Lower leg skin (tissue), 4 donors: ENCODE measurements around the gene FILIP1L. TPM values are rescaled to one million over a fixed set of nuclear protein-coding genes. Genes with fewer than 3 reads are reported as not detected.

Experiments used
- DNase-seq, 2 donors: peaks; one replicate each; pipeline ENCODE4 v3.0.0-alpha.2; 2019; ENCODE audit warnings: low spot score in 2 of 2
- H3K4me3 ChIP-seq: fragments of 200-600 bp; sonication (generic); 2 replicates; pipeline ENCODE4 v1.5.1; 2017; ENCODE audit warnings: mild to moderate bottlenecking, low read depth; ENCODE audit not compliant: poor library complexity, severe bottlenecking
- POLR2A ChIP-seq, 2 donors: fragments of 450-650 bp; IDR thresholded peaks; one replicate each; pipeline ENCODE4 v1.6.1; 2016 to 2017; ENCODE audit warnings: antibody characterized with exemption in 2 of 2, mild to moderate bottlenecking in 1 of 2, moderate library complexity in 1 of 2
- WGBS, 2 donors: methylation state at CpG; one replicate each; pipeline ENCODE4 v1.1.5; 2018; 5-methylcytosine and 5-hydroxymethylcytosine counted together
- intact Hi-C: fragments of 100-400 bp; cut with DNase I; formaldehyde crosslinking; loops from one replicate; pipeline ENCODE4 v1.15.0; 2023; ENCODE audit warnings: low total_unique reads
- total RNA-seq, 4 donors: library from RNA; depleted of rRNA; stranded (reverse); fragments of >200 nt; gene quantifications; one replicate each; pipeline ENCODE4 v1.1.0, GENCODE V29; 2016
- TF ChIP-seq, protein P1 (sequence below), 3 donors: fragments of 450-650 bp; IDR thresholded peaks; one replicate each; pipeline ENCODE4 v1.5.1; 2016; ENCODE audit warnings: antibody characterized with exemption in 3 of 3, mild to moderate bottlenecking in 3 of 3, moderate library complexity in 2 of 3

Gene FILIP1L
- total RNA-seq, 4 donors from 2014 or later: 17.5 to 33.9 (median 22.1) TPM

DNA sequence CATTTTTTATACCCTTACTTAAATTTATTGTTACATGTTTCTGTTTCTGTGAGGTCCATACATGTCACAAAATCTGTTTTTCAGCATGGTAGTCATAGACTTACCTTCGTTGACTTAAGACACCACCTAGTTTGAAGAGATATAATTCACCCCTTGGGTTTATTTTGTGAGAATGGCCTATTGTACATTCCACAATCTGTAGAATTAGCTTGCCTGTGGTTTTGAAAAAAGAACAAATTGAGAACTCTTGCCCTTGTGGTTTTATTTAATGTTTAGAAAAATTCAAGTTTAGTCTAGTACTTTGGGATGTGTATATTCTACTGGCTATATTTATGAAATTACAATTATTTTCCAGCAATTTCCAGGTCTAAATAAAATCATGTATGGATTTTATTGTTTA is 31.6 kb downstream of the FILIP1L start:
- intact Hi-C loops: no loop called here
- no peak for TF ChIP-seq POLR2A (IDR thresholded peaks at IDR 0.05)
- TF ChIP-seq, protein P1, sequence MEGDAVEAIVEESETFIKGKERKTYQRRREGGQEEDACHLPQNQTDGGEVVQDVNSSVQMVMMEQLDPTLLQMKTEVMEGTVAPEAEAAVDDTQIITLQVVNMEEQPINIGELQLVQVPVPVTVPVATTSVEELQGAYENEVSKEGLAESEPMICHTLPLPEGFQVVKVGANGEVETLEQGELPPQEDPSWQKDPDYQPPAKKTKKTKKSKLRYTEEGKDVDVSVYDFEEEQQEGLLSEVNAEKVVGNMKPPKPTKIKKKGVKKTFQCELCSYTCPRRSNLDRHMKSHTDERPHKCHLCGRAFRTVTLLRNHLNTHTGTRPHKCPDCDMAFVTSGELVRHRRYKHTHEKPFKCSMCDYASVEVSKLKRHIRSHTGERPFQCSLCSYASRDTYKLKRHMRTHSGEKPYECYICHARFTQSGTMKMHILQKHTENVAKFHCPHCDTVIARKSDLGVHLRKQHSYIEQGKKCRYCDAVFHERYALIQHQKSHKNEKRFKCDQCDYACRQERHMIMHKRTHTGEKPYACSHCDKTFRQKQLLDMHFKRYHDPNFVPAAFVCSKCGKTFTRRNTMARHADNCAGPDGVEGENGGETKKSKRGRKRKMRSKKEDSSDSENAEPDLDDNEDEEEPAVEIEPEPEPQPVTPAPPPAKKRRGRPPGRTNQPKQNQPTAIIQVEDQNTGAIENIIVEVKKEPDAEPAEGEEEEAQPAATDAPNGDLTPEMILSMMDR (IDR thresholded peaks at IDR 0.05): no peak
- no peak overlapping the region for H3K4me3 ChIP-seq
- no peak for DNase-seq
- 91 to 95% methylated on average over 1 of the region's 1 CpG for WGBS, 2 donors

DNA sequence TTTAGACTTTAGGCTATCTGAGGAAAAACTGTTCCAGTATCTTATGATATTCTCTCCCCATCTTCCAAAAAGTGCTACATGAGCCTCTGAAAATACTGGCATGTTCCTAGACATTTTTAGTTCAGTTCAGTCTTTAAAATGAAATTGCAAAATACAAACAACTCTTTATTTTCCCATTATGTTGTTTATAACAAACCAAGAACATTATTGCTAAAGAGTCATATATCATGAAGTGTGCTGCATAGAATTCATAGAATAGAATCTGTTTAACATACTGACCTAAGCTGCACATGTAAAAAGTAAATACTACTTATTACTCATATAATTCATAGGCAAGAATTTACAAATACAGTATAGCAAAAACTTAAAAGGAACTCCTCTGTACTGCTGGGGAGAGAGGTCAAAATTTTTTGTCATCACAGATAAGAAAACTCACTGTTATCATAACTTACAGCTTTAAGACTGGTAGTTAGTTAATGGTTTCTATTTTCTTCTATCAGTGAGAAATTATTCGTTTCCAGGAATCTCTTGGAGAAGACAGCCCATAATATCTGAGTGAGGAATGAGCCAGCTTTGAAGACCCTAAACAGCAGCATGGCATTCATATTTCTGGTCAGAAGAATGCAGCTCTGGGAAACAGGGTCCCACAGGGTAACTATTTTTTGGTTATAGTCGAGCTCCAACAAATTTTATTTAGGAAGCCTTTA is 32.2 kb downstream of the FILIP1L start:
- no peak overlapping the region for H3K4me3 ChIP-seq
- WGBS, 2 donors: 62 to 76% methylated on average over 2 of the region's 2 CpGs
- DNase-seq: no peak
- TF ChIP-seq POLR2A (IDR thresholded peaks at IDR 0.05): no peak
- TF ChIP-seq, protein P1 (IDR thresholded peaks at IDR 0.05): no peak
- intact Hi-C loops: no loop called here

DNA sequence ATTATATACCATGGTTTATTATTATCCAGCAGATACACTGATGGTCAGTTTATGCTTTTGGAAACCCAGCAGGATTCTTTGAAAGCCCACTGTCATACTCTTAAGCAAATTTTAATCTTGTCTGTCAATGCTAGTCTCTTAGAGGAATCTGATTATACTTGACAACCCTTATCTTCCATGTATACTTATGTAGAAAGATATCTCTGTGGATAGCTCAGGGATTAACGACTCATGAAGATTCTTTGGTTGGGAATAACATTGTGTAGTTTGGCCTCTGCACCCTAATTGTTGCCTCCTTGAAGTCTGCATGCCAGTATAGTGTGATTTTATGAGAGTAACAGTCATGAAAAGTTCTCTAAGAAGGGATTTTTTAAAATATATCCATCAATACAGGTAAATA is 33.0 kb downstream of the FILIP1L start:
- no peak for DNase-seq
- intact Hi-C loops: no loop called here
- H3K4me3 ChIP-seq: no peak overlapping the region
- TF ChIP-seq, protein P1 (IDR thresholded peaks at IDR 0.05): no peak
- no peak for TF ChIP-seq POLR2A (IDR thresholded peaks at IDR 0.05)
- WGBS, 2 donors: 74 to 89% methylated on average over 1 of the region's 1 CpG

DNA sequence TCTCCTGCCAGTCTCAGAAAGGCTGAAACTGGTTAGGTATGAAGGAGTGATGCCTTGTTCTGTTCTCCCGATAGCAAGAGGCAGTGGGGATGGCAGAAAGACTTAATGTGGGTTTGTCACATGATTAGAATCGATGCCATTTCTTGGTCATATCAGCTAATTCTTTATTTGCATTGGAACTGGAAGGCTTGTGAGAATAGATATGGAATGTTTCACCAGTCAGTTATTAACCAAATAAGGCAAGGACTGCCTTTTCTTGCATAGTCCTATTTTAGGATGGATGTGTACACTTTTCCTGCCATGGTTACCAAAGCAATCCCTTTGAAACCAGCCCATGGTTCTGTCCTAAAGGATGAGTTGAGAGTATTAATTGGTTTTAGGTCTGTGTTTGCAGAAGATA is 33.7 kb downstream of the FILIP1L start:
- TF ChIP-seq POLR2A (IDR thresholded peaks at IDR 0.05): no peak
- TF ChIP-seq, protein P1 (IDR thresholded peaks at IDR 0.05): no peak
- intact Hi-C loops: no loop called here
- WGBS, 2 donors: 95 to 97% methylated on average over 2 of the region's 2 CpGs
- DNase-seq: no peak
- H3K4me3 ChIP-seq: no peak overlapping the region

DNA sequence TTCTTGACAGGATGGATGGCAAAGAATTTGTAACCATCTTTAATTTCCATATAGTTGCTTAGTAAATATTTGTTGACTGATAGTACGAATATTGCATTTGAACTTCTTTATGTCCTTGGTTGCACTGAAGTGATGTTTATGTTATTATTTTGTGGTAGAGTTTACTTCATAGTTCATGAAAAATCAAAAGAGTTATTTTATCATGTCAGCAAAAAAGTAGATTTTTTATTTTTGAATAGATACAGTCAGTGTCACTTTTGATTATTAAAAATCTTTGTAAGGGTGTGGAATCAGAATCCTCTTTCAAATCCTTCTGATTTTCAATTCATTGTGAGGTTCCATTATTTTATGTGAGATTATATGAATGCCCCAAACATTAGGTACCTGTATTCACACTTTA is 35.0 kb downstream of the FILIP1L start:
- TF ChIP-seq, protein P1 (IDR thresholded peaks at IDR 0.05): no peak
- no peak for TF ChIP-seq POLR2A (IDR thresholded peaks at IDR 0.05)
- no peak overlapping the region for H3K4me3 ChIP-seq
- no peak for DNase-seq
- intact Hi-C loops: no loop called here
- 100% methylated on average over 1 of the region's 1 CpG for WGBS, 2 donors
